Non-pigmented ciliary epithelial cell (primary cell): ENCODE results near the gene LRATD1.
"Not testable (repeated sequence)": the region's sequence is repeated elsewhere in the genome, so short reads cannot be mapped to it uniquely, and the experiment has no call there.

Experiments used
- DNase-seq: peaks from one replicate; pipeline ENCODE4 v3.0.0-alpha.2; 2010; ENCODE audit warnings: low read depth

The LRATD1 gene, protein sequence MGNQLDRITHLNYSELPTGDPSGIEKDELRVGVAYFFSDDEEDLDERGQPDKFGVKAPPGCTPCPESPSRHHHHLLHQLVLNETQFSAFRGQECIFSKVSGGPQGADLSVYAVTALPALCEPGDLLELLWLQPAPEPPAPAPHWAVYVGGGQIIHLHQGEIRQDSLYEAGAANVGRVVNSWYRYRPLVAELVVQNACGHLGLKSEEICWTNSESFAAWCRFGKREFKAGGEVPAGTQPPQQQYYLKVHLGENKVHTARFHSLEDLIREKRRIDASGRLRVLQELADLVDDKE

DNA sequence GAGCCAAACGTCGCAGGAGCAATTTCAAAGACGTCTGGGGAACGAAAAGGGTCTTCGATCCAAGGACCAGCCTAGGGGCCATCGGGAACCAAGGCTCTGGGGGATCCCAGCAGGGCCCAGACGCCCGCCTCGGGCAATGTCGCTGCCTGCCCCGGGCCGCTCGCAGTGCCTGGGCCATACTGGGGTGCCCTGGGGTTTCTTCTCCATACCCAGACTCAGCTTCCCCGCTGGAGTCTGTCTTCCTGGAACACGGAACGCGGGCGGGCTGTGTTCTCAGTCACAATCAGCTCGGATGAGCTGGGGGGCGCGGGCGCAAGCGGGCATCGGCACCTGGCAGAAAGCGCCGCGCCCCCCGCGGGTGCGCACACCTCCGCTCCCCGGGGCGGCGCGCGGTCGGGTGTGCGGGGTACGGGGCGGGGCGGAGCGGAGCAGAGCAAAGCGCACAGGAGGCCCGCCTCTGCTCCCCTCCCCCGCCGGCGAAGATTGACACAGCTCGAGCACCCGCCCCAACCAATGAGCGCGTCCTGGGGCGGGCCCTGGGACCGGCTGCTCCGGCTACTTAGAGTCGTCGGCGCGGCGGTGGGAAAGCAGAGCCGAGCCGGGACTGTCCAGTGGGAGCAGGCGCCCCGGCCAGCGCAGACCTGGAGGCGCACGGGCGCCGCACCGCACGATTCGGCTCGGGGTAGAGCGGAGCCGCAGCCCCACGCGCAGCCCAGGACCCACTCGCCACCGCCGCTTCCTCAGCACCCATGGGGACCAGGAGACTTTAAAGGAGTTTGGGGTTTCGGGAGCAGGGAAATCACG, at the start of gene LRATD1:
LRATD1 (plus strand) TSS at position 585 of the 804 bp plus-strand sequence. CDS start 1,263 bp downstream, outside the sequence.
- peak; percentile 20 for DNase-seq

DNA sequence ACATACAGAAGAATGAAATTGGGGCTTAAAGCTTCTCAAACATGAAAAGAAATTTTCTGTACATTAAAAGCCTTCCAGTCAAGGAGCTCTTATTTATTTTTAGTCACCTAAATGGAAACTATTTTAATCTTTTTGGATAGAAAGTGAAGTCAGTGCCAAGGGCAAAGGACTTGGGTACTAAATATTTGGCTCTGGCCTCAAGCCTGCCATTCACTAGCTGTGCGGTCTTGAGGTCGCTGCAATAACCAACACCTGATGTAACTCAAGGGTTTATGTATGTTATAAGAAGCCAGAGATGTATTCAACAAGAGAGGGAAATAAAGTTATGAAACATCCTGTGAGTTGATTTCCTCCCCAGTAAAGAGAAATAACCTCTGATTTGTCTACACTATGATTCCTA, 49.5 kb upstream of the LRATD1 start:
- no peak for DNase-seq

DNA sequence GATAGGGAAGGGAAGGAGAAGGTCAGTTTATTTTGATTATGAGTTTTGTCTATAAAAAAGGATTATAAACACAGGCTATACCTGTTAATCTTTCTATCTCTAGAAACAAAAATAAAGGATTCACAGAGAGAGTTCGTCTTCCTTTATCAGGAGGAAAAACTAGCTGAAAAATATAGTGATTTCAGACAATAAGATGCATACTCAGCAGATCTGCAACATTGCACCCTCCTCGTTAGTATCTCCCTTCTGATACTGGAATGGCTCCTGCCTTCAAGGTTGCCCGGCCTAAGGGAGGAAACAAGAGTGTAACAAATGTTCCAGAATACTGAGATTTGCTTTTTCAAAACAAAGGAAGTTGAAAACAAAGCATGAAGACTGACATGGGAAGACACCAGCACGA, 48.7 kb upstream of the LRATD1 start:
- no peak for DNase-seq

DNA sequence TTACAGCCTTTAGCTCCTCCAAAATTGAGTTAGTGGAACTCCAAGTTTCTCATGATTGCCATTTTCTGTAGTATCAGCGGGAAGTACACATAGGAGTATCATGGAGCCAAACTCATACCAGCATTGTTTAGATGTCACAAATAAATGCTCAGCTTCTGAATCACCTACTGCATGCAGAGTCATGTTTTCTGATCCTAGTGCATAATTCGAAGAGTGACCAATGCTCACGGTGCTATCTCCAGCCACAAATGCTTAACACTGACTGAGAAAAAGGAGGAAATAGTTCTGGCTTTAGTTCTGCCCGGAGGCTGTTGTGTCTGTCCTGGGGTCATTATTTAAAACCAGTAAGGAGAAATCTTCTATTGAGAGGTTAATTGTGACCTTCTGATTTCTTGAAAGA, 45.4 kb upstream of the LRATD1 start:
- DNase-seq: peak; percentile 13

DNA sequence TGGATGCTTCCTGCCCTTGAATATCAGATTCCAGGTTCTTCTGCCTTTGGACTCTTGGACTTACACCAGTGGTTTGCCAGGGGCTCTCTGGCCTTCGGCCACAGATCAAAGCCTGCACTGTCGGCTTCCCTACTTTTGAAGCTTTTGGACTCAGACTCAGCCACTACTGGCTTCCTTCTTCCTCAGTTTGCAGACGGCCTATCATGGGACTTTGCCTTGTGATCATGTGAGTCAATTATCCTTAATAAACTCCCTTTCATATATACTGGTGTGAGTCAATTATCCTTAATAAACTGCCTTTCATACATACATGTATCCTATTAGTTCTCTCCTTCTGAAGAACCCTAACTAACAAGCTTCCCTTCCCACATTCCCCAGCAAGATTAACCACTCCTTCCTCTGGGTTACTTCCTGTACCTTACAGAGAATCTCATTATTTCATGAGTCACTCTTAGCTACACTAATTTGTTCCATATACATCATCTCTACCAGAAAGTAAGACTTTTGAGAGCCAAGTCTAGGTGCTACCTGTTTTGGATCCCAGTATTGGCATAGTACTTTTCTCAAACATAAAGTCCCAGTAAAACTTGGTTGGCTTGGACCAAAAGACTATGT, 31.3 kb upstream of the LRATD1 start:
- DNase-seq: no peak

DNA sequence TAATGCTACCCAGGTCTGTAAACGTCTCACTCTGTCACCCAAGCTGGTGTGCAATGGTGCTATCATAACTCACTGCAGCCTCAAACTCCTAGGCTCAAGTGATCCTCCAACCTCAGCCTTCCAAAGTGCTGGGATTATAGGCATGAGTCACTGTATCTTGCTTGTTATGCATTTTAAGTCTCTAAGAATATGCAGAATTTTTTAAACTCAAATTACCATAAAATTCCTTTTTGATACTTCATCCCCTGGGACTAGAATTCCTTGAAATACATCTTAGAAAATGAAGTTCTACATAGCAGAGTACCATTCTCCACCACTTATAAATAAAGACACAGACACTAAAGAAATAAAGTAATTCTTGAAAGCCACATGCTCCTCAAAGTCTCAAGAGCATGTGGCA, 30.2 kb upstream of the LRATD1 start:
- no peak for DNase-seq

DNA sequence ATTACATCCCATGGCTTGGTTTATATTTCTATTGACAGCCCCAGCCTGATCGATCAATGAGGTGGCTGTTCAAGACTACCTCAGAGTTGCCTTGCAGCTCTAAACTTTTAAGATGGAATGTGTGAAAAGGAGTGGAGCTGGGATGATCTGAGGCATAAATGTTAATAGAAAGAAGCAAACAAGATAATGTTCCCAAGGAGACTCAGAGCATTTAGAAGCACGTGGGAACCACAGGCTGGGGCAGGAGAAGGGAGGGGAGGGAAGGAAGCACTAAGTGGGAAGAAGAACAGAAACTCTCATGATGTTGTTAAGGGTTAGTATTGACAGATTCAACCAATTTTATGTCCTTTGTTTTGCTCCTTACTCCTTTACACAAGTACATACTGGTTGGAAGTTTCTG, 28.8 kb upstream of the LRATD1 start:
- no peak for DNase-seq

DNA sequence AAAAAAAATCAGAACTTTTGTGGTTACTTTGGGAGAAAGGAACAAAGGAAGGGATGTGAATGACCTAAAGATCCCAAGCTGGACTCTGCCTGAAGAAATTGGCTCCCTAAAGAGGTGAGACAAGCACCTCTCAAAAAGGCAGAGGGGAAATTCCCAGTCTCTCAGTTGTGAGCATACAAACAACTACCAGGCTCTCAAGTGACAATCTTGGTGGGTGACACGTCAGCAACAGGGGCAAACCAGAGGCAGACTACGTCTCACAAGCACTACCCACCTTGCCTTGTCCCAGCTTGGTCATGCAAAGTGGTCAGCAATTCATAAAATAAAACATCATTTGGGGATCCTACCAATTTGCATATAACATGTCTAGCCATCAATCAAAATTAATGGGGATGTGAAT, 24.3 kb upstream of the LRATD1 start:
- DNase-seq: no peak

DNA sequence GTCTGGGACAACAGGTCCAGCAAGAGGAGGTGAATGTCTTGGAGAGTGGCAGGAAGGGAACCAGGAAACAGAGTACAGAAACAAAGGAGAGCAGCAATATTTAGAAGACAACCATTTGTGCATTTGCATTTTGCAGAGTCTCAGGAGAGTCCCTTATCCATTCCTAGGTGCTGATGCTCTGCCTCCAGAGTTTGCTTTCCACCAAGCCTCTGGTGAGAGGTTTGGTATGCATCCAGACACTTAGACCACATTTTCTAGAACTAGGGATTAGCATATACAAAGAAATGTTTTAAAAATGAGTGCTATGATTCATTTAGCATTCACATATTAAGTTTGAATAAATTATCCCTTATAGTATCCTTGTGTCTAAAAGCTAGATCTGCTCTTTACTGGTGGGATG, 18.5 kb upstream of the LRATD1 start:
- no peak for DNase-seq

DNA sequence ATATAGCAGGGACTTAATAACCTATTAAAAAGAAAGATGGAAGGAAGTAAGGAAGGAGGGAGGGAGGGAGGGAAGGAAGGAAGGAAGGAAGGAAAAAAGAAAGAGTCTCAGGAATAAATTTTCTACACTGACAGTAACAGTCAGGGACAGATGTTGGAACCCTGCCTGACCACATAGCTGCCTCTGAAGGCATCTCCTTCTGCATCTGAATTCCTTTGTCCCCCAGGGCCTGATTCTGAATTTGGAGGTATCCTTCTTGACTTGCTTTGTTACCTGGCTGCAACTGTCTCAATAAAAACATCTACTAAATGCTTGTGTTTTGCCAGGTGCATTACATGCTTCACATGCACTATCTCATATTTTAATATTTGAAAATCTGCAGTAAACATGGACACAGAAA, 17.4 kb upstream of the LRATD1 start:
- DNase-seq: no peak

DNA sequence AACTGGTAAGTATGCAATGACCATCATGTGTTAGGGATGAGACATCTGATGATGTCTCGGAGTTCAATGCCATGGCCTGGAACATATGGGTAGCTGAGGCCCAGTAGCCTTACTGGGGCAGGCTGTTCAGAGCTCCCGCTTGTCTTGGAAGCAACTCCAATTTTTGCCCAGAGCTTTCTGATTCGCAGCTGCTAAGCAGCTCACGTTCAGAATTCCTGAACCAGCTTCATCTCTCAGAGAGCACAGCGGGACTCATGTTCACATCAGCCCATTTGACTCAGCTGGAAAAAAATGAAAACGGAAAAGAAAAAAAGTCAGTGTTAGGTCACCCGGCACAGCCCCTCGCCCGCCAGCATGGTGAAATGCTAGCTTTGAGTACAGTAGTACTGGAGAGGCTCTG, 16.8 kb upstream of the LRATD1 start:
- DNase-seq: no peak

DNA sequence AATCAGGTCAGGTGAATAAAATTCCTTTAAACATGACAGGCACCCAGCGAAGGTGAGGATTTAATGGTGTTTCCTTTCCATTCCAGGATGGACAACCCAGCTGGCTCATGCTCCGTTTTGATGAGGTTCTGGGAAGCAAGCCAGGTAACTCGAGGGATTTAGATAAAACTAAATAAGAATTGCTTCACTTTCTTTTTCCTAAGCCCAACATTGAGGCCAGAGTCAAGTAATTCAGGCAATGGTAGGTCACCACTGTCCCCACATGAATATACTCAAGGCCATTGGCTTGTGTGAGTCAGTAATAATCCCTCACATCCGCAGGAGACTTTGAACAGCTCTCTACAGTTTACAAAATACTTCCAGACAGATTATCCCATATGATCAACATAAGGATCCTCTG, 16.2 kb upstream of the LRATD1 start:
- DNase-seq: no peak

DNA sequence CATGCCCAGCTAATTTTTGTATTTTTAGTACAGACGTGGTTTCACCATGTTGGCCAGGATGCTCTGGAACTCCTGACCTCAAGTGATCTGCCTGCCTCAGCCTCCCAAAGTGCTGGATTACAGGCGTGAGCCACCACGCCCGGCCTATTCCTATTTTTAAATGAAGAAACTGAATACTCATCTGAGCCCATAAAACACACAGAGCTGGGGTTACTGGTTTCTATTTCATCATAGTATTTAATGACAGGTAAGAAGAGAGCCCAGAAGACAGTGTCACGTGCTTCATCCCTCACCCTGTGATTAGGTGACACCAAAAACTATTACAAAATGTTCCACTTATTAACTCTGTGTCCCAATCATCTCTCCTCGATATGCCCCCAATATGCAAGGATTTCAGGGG, 15.6 kb upstream of the LRATD1 start:
- DNase-seq: no peak

DNA sequence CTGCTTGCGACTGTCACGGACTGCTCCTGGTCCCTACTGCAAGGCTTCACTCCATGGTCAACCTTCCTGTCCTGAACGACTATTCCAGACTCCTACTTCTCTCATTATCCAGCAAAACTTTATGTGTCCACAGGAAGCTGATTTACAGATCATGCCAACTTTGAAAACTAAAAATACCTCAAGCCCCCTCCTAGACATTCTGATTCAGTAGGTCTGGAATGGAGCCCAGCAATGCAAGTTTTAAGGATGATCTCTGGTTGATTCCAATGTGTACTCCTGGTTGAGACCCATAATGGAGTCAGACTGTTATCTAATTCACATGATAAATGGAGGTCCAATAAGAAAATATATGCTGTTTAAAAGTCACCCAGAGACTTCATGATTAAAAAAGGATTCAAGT, 13.1 kb upstream of the LRATD1 start:
- DNase-seq: no peak

DNA sequence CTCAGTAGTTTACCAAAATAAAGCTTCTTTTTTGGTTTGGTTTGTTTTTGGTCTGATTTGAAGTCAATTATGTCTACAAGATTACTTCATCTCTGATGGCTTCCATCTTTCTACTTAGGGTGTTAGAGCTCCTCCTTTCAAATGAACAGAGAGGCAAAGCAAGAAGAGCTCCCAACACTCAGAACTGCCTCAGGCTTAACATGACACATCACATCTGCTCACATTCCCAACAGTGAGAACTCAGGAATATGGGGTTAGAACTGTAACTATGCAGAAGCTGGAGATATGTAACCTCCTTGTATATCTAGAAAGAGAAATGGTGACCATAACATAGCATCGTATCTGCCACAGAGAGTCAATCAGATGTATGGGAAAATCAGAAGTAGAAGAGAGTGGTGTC, 11.4 kb upstream of the LRATD1 start:
- DNase-seq: no peak

DNA sequence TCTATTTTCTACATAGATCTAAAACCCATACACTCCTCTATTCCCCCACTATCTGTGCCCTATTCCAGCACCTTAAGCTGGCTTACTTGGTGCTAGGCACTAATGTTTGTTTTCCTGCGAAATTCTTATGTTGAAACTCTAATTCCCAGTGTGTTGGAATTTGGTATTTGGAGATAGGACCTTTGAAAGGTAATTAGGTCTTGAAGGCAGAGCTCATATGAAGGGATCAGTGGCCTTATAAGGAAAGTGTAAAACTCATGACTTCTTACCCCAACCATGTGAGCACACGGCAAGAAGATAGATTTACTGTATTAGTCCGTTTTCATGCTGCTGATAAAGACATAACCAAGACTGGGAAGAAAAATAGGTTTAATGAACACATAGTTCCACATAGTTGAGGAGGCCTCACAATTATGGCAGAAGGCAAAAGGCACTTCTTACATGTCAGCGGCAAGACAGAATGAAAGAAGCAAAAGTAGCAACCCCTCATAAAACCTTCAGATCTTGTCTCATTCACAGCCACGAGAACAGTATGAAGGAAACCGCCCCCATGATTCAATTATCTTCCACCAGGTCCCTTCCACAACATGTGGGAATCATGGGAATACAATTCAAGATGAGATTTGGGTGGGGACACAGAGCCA, 10.5 kb upstream of the LRATD1 start:
- DNase-seq: no peak

DNA sequence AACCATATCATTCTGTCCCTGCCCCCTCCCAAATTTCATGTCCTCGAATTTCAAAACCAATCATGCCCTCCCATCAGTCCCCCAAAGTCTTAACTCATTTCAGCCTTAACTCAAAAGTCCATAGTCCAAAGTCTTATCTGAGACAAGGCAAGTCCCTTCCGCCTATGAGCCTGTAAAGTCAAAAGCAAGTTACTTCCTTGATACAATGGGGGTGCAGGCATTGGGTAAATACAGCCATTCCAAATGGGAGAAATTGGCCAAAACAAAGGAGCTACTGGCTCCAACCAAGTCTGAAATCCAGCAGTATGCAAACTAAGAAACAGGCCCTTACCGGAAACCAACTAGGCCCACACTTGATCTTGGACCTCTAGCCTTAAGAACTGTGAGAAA, 10.0 kb upstream of the LRATD1 start:
- DNase-seq: not testable (repeated sequence)

DNA sequence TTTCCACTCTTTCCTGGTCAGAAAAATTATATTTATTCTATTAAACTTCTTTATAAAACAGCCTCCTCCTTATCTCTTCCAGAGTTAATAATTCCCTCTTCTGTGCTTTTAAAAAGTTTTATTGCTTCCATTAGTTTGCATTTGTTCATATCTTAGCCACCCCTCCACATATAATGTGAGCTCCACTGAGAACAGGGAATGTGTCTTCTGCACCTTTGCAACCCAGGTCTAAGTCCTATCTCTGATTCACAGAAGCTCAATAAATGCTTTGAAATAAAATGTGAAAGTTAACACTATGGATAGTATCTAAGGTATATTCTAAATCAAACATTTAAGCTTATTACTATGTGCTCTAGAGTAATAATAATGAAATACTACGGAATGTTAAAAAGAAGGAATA, 9.3 kb upstream of the LRATD1 start:
- no peak for DNase-seq

DNA sequence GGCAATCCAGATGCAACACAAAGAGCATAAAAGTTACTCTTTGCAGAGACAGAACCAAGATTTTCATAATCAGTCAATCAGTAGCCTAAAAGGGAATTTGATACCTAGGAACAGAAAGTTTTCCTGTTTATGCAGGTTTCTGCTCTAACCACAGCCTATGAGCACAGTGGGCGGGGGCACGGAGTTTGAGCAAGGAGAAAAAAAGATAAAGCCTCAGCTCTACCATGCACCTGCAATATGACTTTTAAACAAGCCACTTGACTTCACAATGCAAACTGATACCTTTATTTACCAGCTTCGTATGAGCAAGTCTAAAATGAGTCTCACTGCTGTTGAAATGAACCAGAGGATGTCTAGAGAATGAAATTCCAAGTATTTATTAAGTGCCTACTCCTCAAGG, 5.6 kb upstream of the LRATD1 start:
- DNase-seq: no peak

DNA sequence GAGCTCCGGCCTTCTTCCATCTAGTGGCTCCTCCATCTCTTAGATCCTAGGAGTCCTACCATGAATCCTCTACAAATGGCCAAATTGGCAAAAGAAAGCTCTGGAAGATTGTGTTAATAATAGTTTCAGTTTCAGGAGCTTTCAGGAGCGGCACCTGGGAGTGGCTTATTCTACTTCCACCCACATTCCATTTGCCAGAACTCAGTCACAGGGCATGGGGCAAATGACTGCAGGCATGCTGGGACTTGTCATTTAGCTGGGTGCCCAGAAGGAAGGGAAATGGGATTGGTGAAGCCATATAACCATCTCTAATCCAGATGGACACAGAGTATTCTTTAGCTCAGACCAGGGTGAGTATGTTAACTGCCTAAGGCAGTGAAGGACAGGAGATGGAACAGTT, 3.6 kb upstream of the LRATD1 start:
- no peak for DNase-seq

DNA sequence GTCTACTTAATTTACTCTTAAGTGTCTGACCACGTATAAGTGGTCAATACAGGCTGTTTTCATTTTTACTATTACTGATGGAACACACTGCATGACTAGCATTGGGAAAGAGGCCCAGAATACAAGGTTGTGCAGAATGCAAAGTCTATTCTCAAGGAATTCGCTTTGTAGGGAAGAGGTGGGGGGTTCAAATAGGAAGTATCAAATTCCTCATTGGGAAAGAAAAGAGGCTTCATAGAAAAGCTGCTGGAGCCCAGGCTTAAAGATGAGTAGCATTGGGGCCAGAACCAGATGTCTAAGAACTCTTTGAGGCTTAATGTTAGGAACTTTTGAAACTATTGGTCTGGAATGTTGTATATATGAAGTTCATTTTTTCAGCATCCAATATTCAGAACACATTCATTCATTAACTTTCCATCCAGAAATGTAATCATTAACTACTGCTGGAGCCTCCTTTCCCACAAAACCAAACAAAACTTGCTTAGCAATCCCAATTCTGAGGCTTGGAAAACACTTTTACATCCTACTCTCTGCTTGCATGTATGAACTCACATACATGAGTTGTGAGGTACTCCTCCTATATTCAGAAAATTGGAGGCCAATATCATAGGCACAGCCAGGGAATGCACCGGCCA, 994 bp upstream of the LRATD1 start:
- DNase-seq: no peak

DNA sequence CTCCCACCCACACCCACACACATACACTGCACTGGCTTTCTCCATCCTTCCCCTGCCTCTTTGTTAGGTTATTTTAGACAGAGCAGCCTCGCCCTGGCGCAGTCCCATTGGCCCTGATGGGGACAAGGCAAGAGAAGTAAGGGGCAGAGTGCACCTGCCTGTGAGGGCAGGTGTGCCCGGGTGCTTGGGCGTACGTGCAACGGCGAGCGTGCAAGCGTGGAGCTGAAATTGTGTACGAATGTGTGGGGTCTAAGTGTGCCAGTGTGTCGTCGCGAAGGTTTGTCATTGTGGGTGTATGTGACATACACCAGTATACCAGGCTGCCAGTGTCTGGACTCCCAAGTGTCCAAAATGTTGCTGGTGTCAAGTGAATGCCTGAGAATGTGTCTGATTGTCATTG, 544 bp downstream of the LRATD1 start:
- DNase-seq: no peak
